Cardiac muscle cell (in vitro differentiated cells and primary cell): Measurements from ENCODE around the gene RNF207. TPM values are rescaled to one million over a fixed set of nuclear protein-coding genes. Genes with fewer than 3 reads are reported as not detected.

Experiments used
- DNase-seq, 2 donors: peaks; one replicate each; pipeline versions ENCODE4 v3.0.0 to v3.0.0-alpha.2; 2010 to 2017; ENCODE audit warnings: low read depth in 1 of 2, low spot score in 1 of 2
- H3K27ac ChIP-seq: fragments of 200-600 bp; sonication (generic); 2 replicates; pipeline ENCODE4 v1.5.1; 2016
- H3K27me3 ChIP-seq: fragments of 200-600 bp; sonication (generic); 2 replicates; pipeline ENCODE4 v1.6.0; 2016; ENCODE audit warnings: control low read depth
- H3K36me3 ChIP-seq: fragments of 200-600 bp; sonication (generic); 2 replicates; pipeline ENCODE4 v1.5.1; 2016; ENCODE audit warnings: control low read depth
- H3K4me1 ChIP-seq: fragments of 200-600 bp; sonication (generic); 2 replicates; pipeline ENCODE4 v1.8.1; 2017; ENCODE audit warnings: low read depth, mild to moderate bottlenecking, mixed run types
- H3K4me3 ChIP-seq: fragments of 200-600 bp; sonication (generic); 2 replicates; pipeline ENCODE4 v1.5.1; 2016; ENCODE audit warnings: mild to moderate bottlenecking
- H3K9me3 ChIP-seq: fragments of 200-600 bp; sonication (generic); 2 replicates; pipeline ENCODE4 v1.5.1; 2017; ENCODE audit warnings: low read depth, mild to moderate bottlenecking, control low read depth
- CTCF ChIP-seq: IDR thresholded peaks from 2 replicates; pipeline ENCODE4 v1.5.1; 2012; ENCODE audit warnings: low read depth, mild to moderate bottlenecking, low read length
- polyA plus RNA-seq: library from polyadenylated mRNA; unstranded; fragments of >200 nt; fragmentation: Nextera tagmentation; extraction: Ambion mirVana; gene quantifications from 2 replicates; pipeline ENCODE4 v1.2.1, GENCODE V29; 2016
- total RNA-seq: library from RNA; depleted of rRNA; stranded (reverse); fragments of >200 nt; gene quantifications from 2 replicates; pipeline ENCODE4 v1.2.3, GENCODE V29; 2016

RNF207 gene
- total and polyA plus RNA-seq, 2 experiments from 2014 or later, result 180 to 273 TPM

GRCh38 chr1:6176779-6177178 is 29.1 kb upstream of the RNF207 start:
- no peak for TF ChIP-seq CTCF
- Histone ChIP-seq H3K4me3 (no peak overlapping the region), H3K9me3 (no peaks in the 10 kb centered on the region), H3K36me3 (no peaks in the 10 kb centered on the region), H3K4me1 (no peaks in the 10 kb centered on the region), H3K27ac (no peak overlapping the region), H3K27me3 (peaks cover 77% of the 10 kb centered on the region)
- DNase-seq, result no peak

- no peaks in the 10 kb centered on the region for H3K4me1 ChIP-seq
- DNase-seq, result no peak
- no peaks in the 10 kb centered on the region for H3K36me3 ChIP-seq
- H3K4me3 ChIP-seq, result no peak overlapping the region
- no peaks in the 10 kb centered on the region for H3K9me3 ChIP-seq
- no peak overlapping the region for H3K27ac ChIP-seq
- H3K27me3 ChIP-seq, result peaks cover 87% of the 10 kb centered on the region
- no peak for TF ChIP-seq CTCF
Measured at GRCh38 chr1:6177681-6178380, 28.1 kb upstream of the RNF207 start.

GRCh38 chr1:6178751-6179563 is 27.0 kb upstream of the RNF207 start:
- peaks cover 85% of the 10 kb centered on the region for H3K27me3 ChIP-seq
- no peak overlapping the region for H3K27ac ChIP-seq
- peak in 1 of 2 donors; percentile 27 for DNase-seq
- no peak for TF ChIP-seq CTCF
- no peaks in the 10 kb centered on the region for H3K9me3 ChIP-seq
- no peaks in the 10 kb centered on the region for H3K36me3 ChIP-seq
- no peaks in the 10 kb centered on the region for H3K4me1 ChIP-seq
- peak overlapping the region; percentile 20 for H3K4me3 ChIP-seq

GRCh38 chr1:6179564-6180175 is 26.2 kb upstream of the RNF207 start:
- Histone ChIP-seq H3K4me3 (peak overlapping the region; percentile 20), H3K4me1 (no peaks in the 10 kb centered on the region)

GRCh38 chr1:6180268-6180706 is 25.6 kb upstream of the RNF207 start, which contains the start of gene CHD5:
CHD5 (minus strand) TSS chr1:6180321; CDS start chr1:6180023, 298 bp downstream.
- Histone ChIP-seq H3K4me3 (peak within 1 kb of the TSS; percentile 20), H3K36me3 (no peaks in the 10 kb centered on the region), H3K27me3 (peaks cover 78% of the 10 kb centered on the region), H3K27ac (no peak within 1 kb of the TSS), H3K4me1 (no peaks in the 10 kb centered on the region), H3K9me3 (no peaks in the 10 kb centered on the region)
- DNase-seq, result peak in 1 of 2 donors; percentile 15
- TF ChIP-seq CTCF, result no peak

More at GRCh38 chr1:6179564-6180175, 26.2 kb upstream of the RNF207 start:
- no peaks in the 10 kb centered on the region for H3K9me3 ChIP-seq
- H3K27ac ChIP-seq, result no peak overlapping the region
- no peak for TF ChIP-seq CTCF
- peaks cover 82% of the 10 kb centered on the region for H3K27me3 ChIP-seq
- no peaks in the 10 kb centered on the region for H3K36me3 ChIP-seq
- peak in 1 of 2 donors; percentile 14 for DNase-seq
